ENCODE measurements around the gene MIDN.

The MIDN gene

GRCh38 chr19:1264801-1265614 lies 16.6 kb downstream of the MIDN start:
- no peak overlapping the region for H3K4me3 ChIP-seq (ENCODE audit: low read depth, low read length)
- no peak for TF ChIP-seq CTCF (IDR thresholded peaks at IDR 0.05; ENCODE audit: low read depth, low read length)

GRCh38 chr19:1265615-1266128 lies 17.3 kb downstream of the MIDN start:
- peak overlapping the region; percentile 64 for H3K4me3 ChIP-seq (ENCODE audit: low read depth, low read length)
- TF ChIP-seq CTCF (IDR thresholded peaks at IDR 0.05; ENCODE audit: low read depth, low read length): no peak

- peak overlapping the region; percentile 64 for H3K4me3 ChIP-seq (ENCODE audit: low read depth, low read length)
- 0 out of 2 replicates have a peak, but pooled peaks have one; percentile 3 for TF ChIP-seq CTCF (IDR thresholded peaks at IDR 0.05; ENCODE audit: low read depth, low read length)
These were observed 17.9 kb downstream of the MIDN start for GRCh38 chr19:1266129-1266915.

GRCh38 chr19:1266916-1267476 lies 18.6 kb downstream of the MIDN start:
- peak overlapping the region; percentile 64 for H3K4me3 ChIP-seq (ENCODE audit: low read depth, low read length)
- TF ChIP-seq CTCF (IDR thresholded peaks at IDR 0.05; ENCODE audit: low read depth, low read length): peak; percentile 78

- H3K4me3 ChIP-seq (ENCODE audit: low read depth, low read length): peak overlapping the region; percentile 64
These were observed 19.3 kb downstream of the MIDN start for GRCh38 chr19:1267477-1268225.

More at GRCh38 chr19:1267477-1268225, 19.3 kb downstream of the MIDN start:
- TF ChIP-seq CTCF (IDR thresholded peaks at IDR 0.05; ENCODE audit: low read depth, low read length): no peak
